ENCODE data around the gene TMEM185A.
"Not testable (repeated sequence)": the region's sequence is repeated elsewhere in the genome, so short reads cannot be mapped to it uniquely, and the experiment has no call there.

TMEM185A gene

DNA sequence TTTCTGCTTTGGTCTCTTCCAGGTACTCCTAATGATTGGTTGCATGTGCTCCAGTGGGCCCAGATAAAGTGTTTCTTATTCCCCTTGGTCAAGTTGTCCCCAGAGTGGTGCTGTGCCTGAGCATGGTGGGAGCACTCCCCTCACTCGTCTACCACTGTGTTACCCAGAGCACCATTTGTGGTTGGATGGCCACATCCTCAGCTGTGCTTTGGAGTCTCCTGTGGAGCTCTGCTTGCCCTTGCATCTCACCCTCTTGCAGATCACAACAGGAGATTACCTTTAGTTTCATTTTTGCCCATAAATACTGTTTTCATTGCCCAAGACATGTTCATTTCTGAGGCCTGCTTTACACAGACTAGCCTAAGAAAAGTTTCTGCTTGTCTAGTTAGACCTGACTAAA is 81.1 kb downstream of the TMEM185A start:
- not testable (repeated sequence) for DNase-seq

DNA sequence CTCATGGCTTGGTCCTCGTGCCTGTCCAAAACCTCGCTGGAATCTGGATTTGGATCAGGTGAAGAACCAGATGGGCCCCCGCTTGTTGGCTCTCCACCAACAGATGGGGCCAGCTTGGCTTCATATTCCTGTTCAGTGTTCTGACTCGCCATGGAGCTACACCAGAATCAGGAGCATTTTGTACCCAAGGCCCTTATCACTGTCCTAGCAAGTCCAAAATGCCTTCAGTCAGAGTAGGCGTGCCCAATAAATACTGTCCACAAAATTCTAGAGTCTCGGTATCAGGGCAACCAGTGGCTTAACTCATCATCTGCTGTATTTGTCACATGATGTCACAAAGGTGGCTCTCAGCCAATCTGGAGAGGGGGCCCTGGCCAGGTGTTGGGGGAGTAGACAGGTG is 81.9 kb downstream of the TMEM185A start, which contains the start of gene HSFX3:
TSS of gene HSFX3 (minus strand) at position 224 of the 400 bp plus-strand sequence. CDS start at position 152, 72 bp downstream.
- DNase-seq: not testable (repeated sequence)

DNA sequence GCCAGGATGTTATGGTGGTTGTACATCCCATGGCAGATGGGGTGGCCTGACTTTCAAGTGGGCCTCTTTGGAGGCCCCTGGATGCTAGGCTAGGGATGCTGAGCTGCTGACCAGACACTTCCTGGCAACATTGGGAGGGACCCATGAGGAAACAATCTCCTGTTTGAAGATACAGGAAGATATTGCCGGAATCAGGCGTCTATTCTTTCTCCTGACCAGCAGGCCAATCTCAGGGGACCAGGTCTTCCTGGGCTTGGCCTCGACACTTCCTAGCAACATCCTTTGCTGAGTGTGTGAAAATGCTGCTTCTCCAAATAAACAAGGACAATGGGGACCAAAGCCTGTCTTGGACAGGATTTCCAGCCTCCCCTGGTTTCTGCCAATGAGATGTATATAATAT is 83.8 kb downstream of the TMEM185A start:
- not testable (repeated sequence) for DNase-seq

DNA sequence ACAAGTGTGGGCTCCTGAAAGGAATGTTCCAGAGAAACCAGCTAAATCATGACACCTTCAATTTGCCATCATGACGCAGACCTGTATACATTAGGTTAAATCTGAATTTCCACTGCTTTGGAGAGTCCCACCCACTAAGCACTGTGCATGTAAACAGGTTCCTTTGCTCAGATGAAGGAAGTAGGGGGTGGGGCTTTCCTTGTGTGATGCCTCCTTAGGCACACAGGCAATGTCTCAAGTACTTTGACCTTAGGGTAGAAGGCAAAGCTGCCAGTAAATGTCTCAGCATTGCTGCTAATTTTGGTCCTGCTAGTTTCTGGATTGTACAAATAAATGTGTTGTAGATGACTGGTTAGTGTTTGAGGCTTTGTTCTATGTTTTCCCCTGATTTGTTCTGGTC is 84.6 kb downstream of the TMEM185A start:
- DNase-seq: not testable (repeated sequence)
